Fibroblast of peridontal ligament (primary cell): Measurements from ENCODE around the gene DRGX.
A peak's percentile ranks its signal among the peaks of the same experiment; 100 is the strongest.

ENCODE experiments used
- DNase-seq: peaks from one replicate; pipeline ENCODE4 v3.0.0-alpha.2; 2010; ENCODE audit errors: extremely low read depth

DRGX gene

DNA sequence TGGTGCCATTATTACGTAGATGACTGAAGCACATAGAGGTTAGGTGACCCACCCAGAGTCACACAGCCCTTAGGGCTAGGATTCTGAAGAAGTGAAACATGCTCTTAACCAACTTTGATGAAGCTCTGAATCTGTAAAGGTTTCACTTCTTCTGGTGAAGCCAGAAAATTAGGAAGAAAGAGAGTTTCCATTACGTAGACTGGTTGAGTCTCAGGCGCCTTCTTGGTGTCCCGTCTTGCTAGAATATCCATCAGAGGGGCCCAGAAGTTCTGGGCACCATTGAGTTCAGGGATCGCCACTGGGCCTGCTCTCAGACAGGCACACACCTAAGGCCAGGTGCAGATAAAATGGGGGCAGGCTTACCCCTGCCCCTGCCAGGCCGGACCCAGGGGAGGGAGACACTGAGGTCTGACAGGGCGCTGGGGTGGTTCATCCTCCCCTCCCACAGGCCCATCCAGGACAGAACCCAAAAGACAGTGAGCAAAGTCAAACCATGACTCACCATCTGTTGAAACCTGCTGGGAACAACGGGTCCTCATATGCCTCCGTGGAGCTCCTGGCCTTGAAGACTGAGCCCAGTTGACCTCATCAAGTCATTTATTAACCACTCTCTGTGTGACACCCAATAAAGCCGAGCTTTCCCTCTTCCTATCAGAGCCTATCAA is 33.2 kb downstream of the DRGX start:
- no peak for DNase-seq

GRCh38 chr10:49361735-49362568 is 33.9 kb downstream of the DRGX start:
- DNase-seq: no peak

DNA sequence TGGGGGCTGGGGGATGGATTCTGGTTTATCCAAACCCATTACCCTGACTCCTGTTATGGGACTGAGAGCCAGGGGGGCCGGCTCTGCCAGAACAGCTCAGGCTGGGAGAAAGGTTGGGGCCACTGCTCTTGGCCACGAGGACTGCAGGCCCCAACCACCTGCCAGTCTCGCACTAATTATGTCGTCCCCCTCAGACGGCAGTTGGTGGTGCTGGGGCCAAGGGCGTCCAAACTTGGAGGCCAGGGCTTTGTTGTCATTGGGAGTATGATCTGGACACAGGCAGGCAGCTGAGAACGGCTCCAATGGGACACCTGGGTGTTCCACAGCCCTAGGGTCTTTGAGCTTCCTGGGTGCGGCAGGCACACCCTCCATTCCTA is 34.7 kb downstream of the DRGX start:
- no peak for DNase-seq

GRCh38 chr10:49360271-49361177 is 35.4 kb downstream of the DRGX start:
- DNase-seq: no peak

GRCh38 chr10:49359349-49360270 is 36.3 kb downstream of the DRGX start:
- peak; percentile 6 for DNase-seq

- DNase-seq: no peak
These were observed 38.0 kb downstream of the DRGX start for GRCh38 chr10:49357910-49358309.

- DNase-seq: no peak
These were observed 38.9 kb downstream of the DRGX start for GRCh38 chr10:49356944-49357343.

- no peak for DNase-seq
These were observed 39.7 kb downstream of the DRGX start for GRCh38 chr10:49356181-49356580.

DNA sequence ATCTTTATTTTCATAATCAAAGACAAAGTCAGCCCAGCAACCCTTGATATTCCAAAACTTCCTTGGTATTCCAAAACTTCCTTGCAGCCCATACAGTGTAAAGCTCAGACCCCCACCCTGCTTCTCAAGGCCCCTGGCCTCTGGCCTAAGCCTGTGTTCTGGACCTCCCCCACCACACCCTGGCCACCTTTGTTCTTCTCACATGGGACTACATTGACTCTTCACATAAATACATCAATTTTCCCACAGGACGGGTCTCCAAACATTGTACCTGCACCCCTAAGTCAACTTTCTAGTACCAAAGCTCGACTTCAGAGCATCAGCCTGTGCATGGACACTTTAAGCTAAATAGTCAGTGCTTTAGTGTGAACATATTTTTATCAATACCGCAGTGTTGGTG is 40.7 kb downstream of the DRGX start:
- no peak for DNase-seq

- DNase-seq: no peak
These were observed 41.3 kb downstream of the DRGX start for GRCh38 chr10:49354593-49354992.

DNA sequence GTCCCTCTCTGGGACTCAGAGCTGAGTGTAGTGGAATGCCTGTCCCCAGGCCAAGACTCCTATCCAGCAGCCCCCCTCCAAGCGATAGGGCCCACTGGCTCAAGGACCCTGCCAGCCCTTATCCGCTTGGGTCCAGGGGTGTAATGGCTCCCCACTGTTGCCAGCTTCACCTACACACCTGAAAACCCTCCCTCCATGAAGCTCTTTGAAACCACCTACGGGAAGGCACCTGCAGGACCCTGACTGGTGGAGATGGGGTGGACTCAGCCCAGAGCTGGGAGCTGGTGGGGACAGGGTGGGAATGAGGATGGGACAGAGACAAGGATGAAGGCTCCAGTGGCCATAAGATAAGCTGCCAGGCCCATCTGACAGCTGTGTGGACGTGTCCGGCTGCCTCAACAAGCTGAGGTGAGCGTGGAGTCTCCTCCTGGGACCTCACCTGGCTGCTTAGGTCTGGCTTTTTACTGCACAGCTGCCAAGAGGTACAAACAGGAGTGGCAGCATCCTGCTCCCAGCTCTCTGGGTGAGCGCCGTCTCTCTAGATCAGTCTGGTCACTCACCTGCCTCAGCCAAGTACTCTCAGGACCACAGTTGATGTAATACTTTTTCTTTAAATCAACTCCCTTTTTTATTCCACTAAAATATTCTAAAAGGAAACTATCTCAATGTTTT is 41.9 kb downstream of the DRGX start:
- DNase-seq: no peak

GRCh38 chr10:49353026-49353894 is 42.6 kb downstream of the DRGX start:
- no peak for DNase-seq

DNA sequence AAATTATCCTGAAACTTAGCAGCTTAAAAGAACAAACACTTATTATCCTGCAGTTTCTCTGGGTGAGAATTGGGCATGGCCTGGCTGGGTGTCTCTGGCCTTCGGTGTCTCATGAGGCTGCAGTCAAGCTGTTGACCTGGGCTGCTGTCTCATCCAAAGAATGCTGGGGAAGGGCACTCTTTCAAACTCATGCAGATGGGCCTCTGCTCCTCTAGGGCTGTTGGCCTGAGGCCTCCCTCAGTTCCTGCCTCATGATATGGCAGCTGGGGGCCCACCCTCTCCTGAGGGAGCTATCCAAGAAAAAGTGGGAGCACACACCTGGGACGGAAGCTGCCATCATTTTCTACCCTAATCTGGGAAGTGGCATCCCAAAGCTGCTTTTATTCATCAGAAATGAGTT is 43.6 kb downstream of the DRGX start:
- no peak for DNase-seq

- DNase-seq: no peak
These were observed 44.2 kb downstream of the DRGX start for GRCh38 chr10:49351669-49352068.

- DNase-seq: no peak
These were observed 44.9 kb downstream of the DRGX start for GRCh38 chr10:49350846-49351532.

DNA sequence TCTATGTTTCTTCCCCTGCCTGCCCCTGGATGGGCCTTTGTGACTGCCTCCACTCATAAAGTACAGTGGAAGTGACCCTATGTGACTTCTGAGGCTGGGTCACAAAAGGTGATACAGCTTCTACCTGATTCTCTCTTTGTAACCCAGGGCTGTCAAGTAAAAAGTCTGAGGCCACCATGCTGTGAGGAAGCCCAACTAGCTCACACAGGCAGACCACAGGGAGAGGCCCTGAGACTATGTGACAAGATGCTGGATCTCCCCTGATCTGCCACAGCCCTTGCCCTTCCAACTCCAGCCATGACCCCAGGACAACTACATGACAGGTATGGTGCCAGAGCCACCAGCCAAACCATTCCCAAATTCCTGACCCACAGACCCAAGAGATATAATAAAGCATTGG is 45.8 kb downstream of the DRGX start:
- no peak for DNase-seq

DNA sequence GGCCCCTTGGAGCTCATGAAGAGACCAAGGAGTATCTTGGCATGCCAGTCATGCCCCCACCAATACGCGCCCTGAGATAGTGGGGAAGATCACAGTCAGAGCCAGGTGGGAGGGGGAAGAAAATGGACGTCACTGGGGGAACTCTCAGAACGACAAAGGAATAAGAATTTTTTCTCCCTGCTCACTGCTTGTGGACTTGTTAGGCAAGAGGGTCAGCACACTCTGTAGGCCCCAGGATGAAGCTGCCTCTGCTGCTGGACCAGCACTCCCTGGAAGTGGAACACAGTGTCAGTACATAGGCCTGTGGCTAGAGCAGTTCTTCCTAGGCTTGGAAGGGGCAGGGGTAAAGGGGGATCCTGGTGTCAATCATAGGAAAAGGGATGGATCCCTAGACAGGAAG is 46.5 kb downstream of the DRGX start:
- no peak for DNase-seq

- no peak for DNase-seq
These were observed 47.3 kb downstream of the DRGX start for GRCh38 chr10:49348593-49348992.

DNA sequence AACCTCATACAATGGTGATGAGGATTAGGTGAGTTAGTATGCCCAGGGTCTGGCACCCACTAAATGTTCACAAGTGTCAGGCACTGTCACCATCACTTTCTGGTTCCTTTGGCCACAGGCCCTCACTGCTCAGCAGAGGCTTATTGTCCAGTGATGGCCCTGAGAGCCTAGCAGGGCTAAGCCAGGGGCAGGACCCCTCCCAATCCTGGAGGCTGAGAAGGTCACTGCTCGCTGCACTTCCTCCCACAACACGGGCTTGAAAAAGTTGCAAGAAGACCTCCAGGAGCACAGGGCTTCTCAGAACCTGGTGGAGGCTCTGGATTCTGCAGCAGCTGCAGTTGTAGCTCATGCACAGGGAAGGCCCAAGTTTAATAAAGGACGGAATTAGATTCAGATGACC is 48.1 kb downstream of the DRGX start:
- DNase-seq: no peak
